CD4-positive, alpha-beta T cell treated with Interleukin-15 for 1 hour (primary cell): ENCODE results near the gene FAM193A.
"Not testable (repeated sequence)": the region's sequence is repeated elsewhere in the genome, so short reads cannot be mapped to it uniquely, and the experiment has no call there.

Experiments used
- DNase-seq: peaks from one replicate; pipeline ENCODE4 v3.0.0-alpha.2; 2020

FAM193A gene

DNA sequence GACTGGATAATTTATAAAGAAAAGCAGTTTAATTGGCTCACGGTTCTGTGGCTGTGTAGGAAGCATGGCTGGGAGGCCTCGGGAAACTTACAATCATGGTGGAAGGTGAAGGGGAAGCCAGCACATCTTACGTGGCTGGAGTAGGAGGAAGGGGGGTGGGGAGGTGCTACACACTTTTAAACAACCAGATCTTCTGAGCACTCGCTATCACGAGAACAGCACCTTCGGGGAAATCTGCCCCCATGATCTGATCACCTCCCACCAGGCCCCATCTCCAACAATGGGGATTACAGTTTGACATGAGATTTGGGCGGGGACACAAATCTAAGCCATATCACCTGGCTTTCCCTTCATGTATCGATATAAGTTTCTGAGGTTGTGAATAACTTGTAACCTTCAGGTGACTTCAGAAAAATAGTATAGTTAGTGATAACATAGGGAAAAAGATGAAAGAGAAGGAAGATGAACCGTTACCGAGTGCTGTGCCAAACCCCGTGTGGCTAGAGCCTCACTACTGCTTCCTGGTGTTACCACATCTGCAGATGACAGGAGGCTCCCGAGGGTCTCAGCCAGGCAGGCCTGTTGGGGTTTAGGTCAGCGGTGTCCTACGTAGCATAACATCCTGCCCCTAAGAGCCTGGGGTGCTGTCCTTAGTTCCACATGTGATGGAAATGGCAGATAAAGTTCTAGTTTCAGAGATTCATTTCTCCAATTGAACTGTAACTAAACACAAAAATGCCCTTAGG lies 116.1 kb downstream of the FAM193A start:
- DNase-seq, result no peak

GRCh38 chr4:2660596-2661211 lies 124.3 kb downstream of the FAM193A start:
- DNase-seq, result no peak

GRCh38 chr4:2662598-2662997 lies 126.2 kb downstream of the FAM193A start:
- no peak for DNase-seq

GRCh38 chr4:2663275-2663674 lies 126.8 kb downstream of the FAM193A start:
- no peak for DNase-seq

- DNase-seq, result no peak
Observed at GRCh38 chr4:2666722-2667247, 130.3 kb downstream of the FAM193A start.

DNA sequence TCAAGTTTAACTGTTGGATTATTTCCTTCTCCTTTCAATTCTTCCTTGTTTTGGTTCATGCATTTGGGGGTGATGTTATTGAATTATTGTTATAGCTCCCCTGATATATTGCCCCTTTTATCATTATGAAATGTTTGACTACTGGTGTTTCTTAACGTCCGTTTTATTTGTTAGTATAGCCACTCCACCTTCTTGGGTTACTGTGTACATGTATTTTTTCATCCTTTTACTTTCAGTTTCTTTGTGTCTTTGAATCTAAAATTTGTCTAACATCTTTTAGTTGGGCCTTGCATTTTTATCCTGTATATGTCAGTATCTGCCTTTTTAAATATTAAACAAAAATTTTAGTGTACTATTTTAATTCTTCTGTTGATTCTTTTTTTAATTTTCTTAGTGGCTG lies 131.0 kb downstream of the FAM193A start:
- no peak for DNase-seq

DNA sequence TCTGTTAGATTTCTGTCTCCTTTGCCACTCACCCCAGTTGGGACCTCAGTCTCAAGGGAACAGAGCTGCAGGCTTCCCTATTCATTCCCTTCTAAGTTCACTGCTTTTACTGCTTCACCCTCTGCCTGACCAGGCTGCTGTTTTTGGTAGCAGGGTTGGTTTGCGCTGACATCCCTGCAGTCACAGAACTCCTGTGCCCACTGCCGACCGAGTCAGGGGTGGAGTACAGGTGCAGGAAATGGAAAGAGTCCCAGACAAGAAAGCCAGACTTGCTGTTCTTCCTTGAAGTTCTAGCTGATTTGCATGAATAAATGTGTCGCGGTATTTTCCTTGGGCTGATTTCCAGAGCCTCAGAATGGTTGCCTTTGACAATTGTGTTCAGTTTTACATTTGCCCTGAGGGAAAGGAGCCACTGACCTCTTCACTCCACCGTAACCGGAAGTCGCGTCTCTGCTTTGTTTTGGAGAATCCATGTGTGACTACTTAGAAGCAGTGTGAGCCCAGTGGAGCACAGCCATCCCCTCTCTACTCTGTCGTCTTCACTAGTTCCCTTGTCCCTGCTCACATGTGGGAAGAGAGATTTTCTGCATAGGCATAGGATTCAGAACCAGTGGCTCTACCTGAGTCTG lies 134.9 kb downstream of the FAM193A start:
- no peak for DNase-seq

DNA sequence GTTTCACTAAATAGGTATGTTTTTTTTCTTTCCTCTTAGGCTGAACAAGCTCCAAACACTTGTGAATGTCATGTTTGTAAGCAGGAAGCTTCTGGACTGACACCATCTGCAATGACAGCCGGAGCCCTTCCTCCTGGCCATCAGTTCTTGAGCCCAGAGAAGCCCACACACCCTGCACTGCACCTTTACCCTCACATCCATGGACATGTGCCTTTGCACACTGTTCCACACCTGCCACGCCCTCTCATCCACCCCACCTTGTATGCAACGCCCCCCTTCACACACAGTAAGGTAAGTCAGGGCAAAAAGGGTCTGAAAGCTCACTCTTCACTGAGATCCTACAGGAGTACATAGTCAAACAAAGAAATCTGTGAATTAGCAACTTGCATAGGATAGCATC lies 135.6 kb downstream of the FAM193A start:
- DNase-seq, result no peak

- DNase-seq, result no peak
Observed at GRCh38 chr4:2672700-2673099, 136.3 kb downstream of the FAM193A start.

GRCh38 chr4:2673157-2673556 lies 136.7 kb downstream of the FAM193A start:
- DNase-seq, result no peak

DNA sequence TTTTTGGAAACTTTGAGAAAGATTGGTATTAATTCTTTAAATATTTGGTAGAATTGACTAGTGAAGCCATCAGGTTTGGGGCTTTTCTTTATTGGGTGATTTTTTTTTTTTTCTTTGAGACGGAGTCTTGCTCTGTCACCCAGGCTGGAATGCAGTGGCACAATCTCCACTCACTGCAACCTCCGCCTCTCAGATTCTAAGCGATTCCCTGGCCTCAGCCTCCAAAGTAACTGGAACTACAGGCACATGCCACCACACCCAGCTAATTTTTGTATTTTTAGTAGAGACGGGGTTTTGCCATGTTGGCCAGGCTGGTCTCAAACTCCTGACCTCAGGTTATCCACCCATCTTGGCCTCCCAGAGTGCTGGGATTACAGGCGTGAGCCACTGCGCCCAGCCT lies 143.3 kb downstream of the FAM193A start:
- DNase-seq, result not testable (repeated sequence)

DNA sequence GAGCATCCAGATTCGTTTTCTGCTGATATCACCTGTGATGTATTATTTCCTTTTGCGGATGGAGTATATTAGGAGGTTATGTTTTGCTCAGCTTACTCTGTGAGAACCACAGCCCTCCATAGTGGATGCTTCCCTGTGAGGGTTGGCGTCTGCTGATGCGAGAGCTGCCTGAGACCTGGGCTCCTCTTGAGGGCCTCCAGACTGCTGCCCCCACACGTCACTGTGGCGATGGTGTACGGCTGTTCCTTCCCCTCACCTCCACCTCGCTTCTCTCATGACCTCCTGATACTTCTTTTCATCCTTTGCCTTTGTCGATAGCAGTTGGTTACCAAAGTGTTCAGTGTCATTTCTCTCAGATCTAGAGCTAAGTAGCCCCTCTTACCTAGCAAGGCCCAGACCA lies 148.0 kb downstream of the FAM193A start:
- no peak for DNase-seq

- no peak for DNase-seq
Observed at GRCh38 chr4:2685541-2685940, 149.1 kb downstream of the FAM193A start.

DNA sequence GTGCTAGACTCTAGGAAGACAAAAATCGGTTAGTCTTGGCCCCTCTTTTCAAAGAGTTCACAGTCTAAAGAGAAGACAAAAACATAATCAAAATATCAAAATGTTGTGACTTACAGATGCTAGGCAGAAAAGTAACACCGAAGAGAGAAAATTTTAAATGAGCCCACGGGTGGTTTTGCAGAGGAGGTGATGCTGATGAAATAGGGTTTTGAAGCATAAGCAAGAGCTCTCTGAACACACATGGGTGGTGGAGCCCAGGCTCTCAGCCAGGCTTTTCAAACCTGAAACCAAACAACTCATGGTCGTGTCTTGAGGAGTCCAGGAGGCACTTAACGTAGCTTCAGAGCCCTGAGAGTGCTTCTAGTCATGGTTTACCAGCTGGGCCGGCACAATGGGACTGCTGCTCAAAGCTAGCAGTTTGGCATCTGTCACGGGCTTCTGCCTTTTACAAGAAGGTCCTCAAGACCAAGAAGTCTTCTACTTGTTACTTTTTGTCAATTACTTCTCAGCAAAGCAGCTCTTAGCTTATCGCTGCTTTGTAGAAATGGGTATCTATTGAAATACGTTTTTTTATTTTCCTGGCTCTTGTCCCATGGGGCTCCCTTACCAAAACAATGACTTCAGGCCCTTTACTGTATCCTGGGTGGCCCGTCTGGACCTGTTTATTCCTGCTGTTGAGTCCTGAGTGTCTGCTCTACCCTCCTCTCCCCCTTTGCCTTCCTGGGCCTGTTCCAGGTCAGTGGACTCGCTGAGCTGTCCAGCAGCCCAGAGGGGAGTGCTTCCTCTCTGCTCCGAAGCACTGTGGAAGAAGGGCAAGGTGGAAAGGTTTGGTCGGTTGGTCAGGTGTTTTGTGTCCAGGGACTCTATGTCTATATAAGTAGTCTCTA lies 150.2 kb downstream of the FAM193A start:
- DNase-seq, result no peak

DNA sequence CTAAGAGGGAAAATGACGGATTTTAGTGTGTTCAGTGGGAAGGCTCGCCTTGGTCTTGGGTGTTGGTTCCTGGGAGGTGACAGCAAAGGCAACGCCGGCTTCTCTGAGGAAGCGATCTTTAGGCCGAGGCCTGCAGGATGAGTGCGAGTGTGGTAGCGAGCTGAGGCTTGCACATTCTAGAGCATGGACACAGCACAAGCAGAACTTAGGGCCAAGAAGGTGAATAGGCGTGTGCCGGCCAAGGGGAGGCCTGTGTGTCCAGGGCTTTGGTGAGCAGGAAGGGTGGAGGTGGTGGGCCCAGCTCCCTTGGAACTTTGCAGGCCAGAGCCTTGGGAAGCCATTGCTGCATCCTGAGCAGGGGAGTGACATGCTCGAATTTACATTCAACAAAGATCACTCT lies 151.8 kb downstream of the FAM193A start:
- DNase-seq, result no peak

GRCh38 chr4:2688697-2689096 lies 152.2 kb downstream of the FAM193A start:
- no peak for DNase-seq

DNA sequence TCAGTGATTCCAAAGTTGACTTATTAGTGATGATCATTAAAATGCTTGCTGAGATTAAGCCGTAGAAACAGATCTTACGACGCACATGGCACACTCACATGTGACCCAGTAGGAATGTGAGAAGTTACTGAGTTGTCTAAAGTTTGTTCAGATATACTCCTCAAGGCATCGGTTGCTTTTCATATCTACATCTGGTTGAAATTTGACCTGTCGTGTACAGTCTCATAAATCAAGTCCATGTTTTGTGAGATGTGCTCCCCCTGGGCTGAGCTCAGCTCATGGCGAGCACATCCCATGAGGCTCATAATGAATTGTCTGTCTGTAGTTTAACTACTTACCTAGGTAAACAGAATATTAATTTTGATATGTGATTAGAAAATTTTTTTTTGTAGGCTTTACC lies 152.7 kb downstream of the FAM193A start:
- no peak for DNase-seq

GRCh38 chr4:2689825-2690700 lies 153.6 kb downstream of the FAM193A start:
- DNase-seq, result peak; percentile 75

DNA sequence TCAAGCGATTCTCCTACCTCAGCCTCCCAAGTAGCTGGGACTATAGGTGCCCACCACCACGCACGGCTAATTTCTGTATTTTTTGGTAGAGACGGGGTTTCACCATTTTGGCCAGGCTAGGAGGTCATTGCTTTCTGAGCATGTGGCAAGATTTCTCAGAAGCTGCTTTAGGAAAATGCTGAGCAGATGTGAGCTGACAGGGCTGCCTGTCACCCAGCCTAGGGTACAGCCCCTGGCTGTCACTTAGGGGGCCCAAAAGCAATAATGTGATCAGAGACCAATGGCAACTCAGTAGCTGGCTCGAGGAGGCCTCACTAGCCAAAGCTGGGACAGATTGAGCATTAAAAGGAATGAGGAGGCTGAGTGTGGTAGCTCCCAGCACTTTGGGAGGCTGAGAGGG lies 154.9 kb downstream of the FAM193A start:
- no peak for DNase-seq

DNA sequence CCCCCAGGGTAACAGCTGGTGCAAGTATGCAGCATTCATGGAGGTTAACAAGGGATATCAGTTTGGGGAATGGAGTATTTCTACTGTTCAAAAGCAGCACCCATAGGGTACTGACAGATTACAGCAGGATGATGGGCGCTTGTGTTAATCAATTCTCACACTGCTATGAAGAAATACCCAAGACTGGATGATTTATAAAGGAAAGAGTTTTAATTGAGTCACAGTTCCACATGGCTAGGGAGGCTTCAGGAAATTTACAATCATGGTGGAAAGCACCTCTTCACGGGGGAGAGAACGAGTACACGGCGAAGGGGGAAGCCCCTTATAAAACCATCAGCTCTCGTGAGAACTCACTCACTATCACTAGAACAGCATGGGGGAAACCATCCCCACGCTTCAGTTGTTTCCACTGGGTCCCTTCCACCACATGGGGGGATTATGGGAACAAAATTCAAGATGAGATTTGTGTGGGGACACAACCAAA lies 155.5 kb downstream of the FAM193A start:
- DNase-seq, result no peak

DNA sequence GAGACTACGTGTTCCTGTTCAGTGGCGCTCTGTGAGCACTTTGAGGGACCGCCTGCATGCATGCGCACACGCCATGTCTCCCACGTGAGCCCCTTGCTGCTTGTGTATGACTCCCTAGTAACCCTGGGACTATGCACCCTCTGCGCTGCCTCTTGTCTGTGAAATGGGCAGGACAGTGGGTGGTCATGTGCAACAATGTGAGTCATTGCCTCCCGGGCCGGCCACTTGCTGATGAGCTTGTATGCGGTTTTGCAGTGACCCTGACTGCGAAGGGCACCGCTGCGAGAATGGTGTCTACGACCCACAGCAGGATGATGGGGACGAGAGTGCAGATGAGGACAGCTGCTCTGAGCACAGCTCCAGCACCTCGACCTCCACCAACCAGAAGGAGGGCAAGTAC lies 158.2 kb downstream of the FAM193A start:
- DNase-seq, result no peak
